ENCODE data around the gene RASGRF2. TPM values are rescaled to one million over a fixed set of nuclear protein-coding genes. Genes with fewer than 3 reads are reported as not detected.
"Not testable (repeated sequence)": the region's sequence is repeated elsewhere in the genome, so short reads cannot be mapped to it uniquely, and the experiment has no call there.

The RASGRF2 gene
- total RNA-seq, 1 experiment from 2014 or later = 0.48 TPM

DNA sequence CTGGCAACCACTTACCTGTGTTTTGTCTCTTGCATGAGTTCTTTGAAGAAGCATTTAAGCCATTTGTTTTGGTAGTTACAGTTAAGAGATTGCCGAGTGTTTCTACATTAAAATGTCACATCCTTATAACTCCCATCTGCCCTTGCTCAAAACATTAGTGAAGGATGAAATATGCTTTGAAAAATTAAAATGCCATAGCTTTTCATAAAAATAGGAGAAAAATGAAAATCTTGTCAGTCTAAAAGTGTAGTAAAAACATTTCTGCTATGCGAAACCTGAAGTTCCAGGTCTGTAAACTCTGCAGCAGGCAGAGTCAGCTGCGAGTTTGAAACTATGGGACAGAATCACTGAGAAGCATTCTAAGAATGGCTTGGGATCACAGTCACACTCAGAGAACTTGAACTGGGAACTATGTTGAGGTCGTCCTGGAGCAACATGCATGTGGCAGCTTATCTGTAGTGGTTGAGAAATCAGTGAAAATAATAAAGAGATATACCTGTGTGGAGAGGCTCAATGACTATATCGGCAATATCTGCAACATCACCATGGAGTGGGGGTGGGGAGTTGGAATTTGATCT lies 67.4 kb downstream of the RASGRF2 start:
- Histone ChIP-seq H3K4me1 (replicated peaks; ENCODE audit: insufficient read depth) (no peaks in the 10 kb centered on the region), H4K20me1 (ENCODE audit: insufficient read depth) (no peaks in the 10 kb centered on the region), H3K36me3 (ENCODE audit: low read depth) (no peaks in the 10 kb centered on the region), H3K4me2 (no peak overlapping the region), H3K9me2 (ENCODE audit: insufficient read depth) (no peaks in the 10 kb centered on the region), H3K9me3 (ENCODE audit: insufficient read depth, low read depth) (0 out of 2 replicates have a peak, but pooled peaks cover 3% of the 10 kb centered on the region), H3K79me2 (ENCODE audit: low read depth) (no peaks in the 10 kb centered on the region), H3K27ac (no peak overlapping the region), H2AFZ (no peak overlapping the region), H3K27me3 (ENCODE audit: insufficient read depth, low read depth) (no peaks in the 10 kb centered on the region), H3F3A (ENCODE audit: insufficient read depth, low read depth) (no peaks in the 10 kb centered on the region), H3K4me3 (no peak overlapping the region)
- POLR2A ChIA-PET (ENCODE audit: unreplicated experiment) = no interaction called here
- no peak for TF ChIP-seq EZH2 (IDR thresholded peaks at IDR 0.05; ENCODE audit: low read depth)
- no peak for TF ChIP-seq CTCF (conservative IDR thresholded peaks at IDR 0.05)
- BruUV-seq (replicated peaks) = no TSS peak
- CTCF ChIA-PET = no interaction called here
- intact Hi-C loops (cut with micrococcal nuclease; ENCODE audit: unreplicated experiment) = no loop called here
- no peak for DNase-seq

DNA sequence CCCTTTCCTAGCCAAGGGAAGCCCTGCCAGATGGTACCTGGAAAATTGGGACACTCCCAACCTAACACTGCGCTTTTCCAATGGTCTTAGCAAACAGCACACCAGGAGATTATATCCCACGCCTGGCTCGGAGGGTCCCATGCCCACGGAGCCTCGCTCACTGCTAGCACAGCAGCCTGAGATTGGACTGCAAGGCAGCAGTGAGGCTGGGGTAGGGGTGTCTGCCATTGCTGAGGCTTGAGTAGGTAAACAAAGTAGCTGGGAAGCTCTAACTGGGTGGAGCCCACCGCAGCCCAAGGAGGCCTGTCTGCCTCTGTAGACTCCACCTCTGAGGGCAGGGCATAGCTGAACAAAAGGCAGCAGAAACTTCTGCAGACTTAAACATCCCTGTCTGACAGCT lies 68.7 kb downstream of the RASGRF2 start:
- H3K9me2 ChIP-seq (ENCODE audit: insufficient read depth); H2AFZ ChIP-seq; H3K79me2 ChIP-seq (ENCODE audit: low read depth); H3K4me3 ChIP-seq; H3K9me3 ChIP-seq (ENCODE audit: insufficient read depth, low read depth); H3K36me3 ChIP-seq (ENCODE audit: low read depth); H3K4me1 ChIP-seq (replicated peaks; ENCODE audit: insufficient read depth); H3K27me3 ChIP-seq (ENCODE audit: insufficient read depth, low read depth); CTCF ChIA-PET; POLR2A ChIA-PET (ENCODE audit: unreplicated experiment); H3F3A ChIP-seq (ENCODE audit: insufficient read depth, low read depth); BruUV-seq (replicated peaks); H3K4me2 ChIP-seq; H3K27ac ChIP-seq; DNase-seq; intact Hi-C loops (cut with micrococcal nuclease; ENCODE audit: unreplicated experiment); H4K20me1 ChIP-seq (ENCODE audit: insufficient read depth): not testable (repeated sequence)

DNA sequence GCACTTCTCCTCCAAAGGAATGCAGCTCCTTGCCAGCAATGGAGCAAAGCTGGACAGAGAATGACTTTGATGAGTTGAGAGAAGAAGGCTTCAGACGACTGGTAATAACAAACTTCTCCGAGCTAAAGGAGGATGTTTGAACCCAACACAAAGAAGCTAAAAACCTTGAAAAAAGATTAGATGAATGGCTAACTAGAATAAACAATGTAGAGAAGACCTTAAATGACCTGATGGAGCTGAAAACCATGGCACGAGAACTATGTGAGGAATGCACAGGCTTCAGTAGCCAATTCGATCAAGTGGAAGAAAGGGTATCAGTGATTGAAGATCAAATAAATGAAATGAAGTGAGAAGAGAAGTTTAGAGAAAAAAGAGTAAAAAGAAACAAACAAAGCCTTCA lies 69.6 kb downstream of the RASGRF2 start:
- H2AFZ ChIP-seq; H3K9me3 ChIP-seq (ENCODE audit: insufficient read depth, low read depth); CTCF ChIA-PET; H4K20me1 ChIP-seq (ENCODE audit: insufficient read depth); POLR2A ChIA-PET (ENCODE audit: unreplicated experiment); H3F3A ChIP-seq (ENCODE audit: insufficient read depth, low read depth); H3K79me2 ChIP-seq (ENCODE audit: low read depth); H3K4me2 ChIP-seq; DNase-seq; intact Hi-C loops (cut with micrococcal nuclease; ENCODE audit: unreplicated experiment); H3K27ac ChIP-seq; H3K36me3 ChIP-seq (ENCODE audit: low read depth); H3K4me1 ChIP-seq (replicated peaks; ENCODE audit: insufficient read depth); H3K27me3 ChIP-seq (ENCODE audit: insufficient read depth, low read depth); H3K9me2 ChIP-seq (ENCODE audit: insufficient read depth); BruUV-seq (replicated peaks); H3K4me3 ChIP-seq: not testable (repeated sequence)

- H3K9me3 ChIP-seq (ENCODE audit: insufficient read depth, low read depth); H3K27ac ChIP-seq; H3K36me3 ChIP-seq (ENCODE audit: low read depth); H2AFZ ChIP-seq; H3K4me3 ChIP-seq; H3K79me2 ChIP-seq (ENCODE audit: low read depth); POLR2A ChIA-PET (ENCODE audit: unreplicated experiment); H3K27me3 ChIP-seq (ENCODE audit: insufficient read depth, low read depth); CTCF ChIA-PET; H3K4me1 ChIP-seq (replicated peaks; ENCODE audit: insufficient read depth); H3F3A ChIP-seq (ENCODE audit: insufficient read depth, low read depth); DNase-seq; H4K20me1 ChIP-seq (ENCODE audit: insufficient read depth); H3K9me2 ChIP-seq (ENCODE audit: insufficient read depth); BruUV-seq (replicated peaks); intact Hi-C loops (cut with micrococcal nuclease; ENCODE audit: unreplicated experiment); H3K4me2 ChIP-seq: not testable (repeated sequence)
These were observed 70.3 kb downstream of the RASGRF2 start for GRCh38 chr5:81030236-81031034.
